Epidermal melanocyte (primary cell): ENCODE results near the gene RPP38.

Source experiments
- DNase-seq: peaks from one replicate; pipeline ENCODE4 v3.0.0; 2011; ENCODE audit warnings: low spot score; ENCODE audit not compliant: insufficient read length

Gene RPP38

DNA sequence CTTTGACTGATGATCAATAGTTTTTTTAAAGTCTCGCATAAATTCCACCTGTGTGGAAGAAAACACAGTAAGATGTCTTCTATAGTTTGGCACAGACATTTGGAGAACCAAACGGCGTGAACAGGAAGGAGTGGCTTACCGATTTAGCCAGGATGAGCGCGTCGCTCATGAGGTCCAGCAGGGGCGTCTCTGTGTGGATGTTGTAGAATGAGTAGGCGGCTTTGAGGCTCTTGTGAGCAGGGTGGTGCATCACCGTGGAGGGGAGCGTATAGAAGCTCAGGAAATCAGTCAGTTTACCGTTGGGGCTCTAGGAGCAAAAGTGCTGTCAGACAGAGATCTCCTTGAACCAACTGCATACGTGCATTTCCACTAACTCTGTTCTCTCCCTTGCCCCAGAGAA lies 15.5 kb downstream of the RPP38 start:
- DNase-seq = no peak

DNA sequence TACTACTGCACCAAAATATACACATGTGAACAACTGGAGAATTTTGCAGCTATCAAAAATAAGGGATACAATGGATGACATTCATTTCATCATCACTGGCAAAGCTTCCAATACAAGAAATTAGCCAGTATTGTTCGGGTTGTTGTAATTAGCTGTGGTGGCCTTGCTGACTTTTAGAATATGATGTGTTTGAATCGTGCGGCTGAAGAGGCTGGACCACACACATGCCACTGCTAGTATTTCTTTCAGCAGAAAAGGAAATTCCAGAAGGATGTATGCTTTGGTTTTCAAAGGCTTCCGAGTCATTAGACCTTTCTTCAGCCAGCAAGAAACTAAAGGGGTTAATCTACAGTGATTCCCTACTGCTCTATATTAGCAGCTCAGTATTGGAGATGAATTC lies 16.6 kb downstream of the RPP38 start:
- no peak for DNase-seq

DNA sequence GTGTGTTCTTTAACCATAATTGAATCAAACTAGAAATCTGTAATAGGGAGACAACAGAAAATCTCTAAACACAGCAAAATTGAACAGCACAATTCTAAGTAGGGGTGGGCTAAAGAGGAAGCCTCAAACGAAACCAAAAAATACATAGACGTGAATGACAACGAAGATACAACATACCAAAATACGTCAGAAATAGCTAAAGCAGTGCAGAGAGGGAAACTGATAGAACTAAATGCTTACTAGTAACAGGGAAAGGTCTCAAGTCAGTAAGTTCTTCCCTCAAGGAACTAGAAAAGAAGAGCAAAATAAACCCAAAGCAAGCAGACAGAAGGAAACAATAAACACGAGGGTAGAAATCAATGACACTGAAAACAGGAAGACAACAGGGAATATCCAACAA lies 19.1 kb downstream of the RPP38 start:
- no peak for DNase-seq

DNA sequence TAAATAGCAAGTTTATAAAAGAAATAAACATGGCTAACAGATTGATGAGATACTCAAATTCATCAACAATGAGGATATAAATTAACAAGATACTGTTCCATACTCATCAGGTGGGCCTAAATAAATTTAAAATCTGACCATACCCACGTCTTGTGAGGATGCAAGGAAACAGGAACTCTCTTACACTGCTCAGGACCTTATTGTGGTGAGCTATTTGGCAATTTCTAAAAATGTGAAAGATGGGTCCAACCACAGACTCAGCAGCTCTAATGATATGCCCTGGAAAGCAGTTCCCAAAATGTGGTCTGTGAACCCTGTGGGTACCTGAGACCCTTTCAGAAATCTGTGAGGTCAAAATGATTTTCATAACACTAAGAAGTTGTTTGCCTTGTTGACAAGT lies 21.5 kb downstream of the RPP38 start:
- DNase-seq = no peak

DNA sequence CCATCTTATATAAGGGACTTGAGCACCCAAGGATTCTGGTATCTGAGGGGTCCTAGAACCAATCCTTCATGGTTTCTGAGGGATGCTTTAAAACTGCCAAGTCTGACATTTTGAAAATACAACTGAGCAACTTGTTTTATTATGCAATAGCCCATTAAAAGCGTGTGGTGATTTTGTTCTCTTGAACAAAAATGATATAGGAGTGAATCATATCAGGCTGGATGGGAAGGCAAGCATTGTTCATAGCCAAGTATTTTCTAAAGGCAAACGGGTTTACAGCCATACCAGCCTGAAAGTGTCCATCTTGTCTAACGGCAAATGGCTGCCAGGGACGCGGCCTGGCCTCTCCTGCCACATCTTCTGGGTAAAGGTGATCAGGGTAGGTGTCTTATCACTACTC lies 23.4 kb downstream of the RPP38 start:
- DNase-seq = no peak

DNA sequence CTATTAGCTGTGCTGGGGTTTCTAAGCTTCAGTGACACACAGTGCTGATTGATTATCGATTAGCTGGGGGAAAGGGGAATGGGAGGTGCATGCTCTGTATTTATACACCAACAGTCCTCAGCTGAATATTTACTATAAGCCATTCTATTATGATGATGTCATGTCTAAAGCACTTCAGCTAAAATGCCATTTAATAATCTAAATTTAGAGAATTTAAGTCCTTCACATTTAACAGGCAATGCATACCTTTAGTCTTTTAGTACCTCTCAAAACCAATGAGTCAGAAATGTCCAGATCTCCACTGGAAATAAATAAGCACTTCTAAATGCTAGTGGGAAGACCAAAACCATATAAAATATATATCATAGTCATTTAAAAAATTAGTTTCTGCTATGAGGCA lies 24.6 kb downstream of the RPP38 start:
- DNase-seq = no peak

DNA sequence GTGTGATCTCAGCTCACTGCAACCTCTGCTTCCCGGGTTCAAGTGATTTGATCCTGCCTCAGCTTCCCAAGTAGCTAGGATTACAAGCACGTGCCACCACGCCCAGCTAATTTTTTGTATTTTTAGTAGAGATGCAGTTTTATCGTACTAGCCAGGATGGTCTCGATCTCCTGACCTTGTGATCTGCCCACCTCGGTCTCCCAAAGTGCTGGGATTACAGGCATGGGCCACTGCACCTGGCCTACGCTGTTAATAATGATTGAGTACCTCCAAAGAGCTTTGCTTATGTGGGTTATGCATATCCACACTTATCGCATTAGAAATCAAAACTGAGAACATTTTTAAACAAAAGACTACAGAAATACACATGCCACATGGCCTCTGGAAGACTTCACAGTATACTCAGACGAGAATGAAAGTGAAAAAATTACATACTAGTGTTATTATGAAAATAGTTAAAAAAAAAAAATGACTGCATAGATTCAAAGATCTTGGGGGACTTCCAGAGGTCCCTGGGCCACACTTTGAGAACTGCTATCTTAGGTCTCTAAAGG lies 25.4 kb downstream of the RPP38 start:
- no peak for DNase-seq

DNA sequence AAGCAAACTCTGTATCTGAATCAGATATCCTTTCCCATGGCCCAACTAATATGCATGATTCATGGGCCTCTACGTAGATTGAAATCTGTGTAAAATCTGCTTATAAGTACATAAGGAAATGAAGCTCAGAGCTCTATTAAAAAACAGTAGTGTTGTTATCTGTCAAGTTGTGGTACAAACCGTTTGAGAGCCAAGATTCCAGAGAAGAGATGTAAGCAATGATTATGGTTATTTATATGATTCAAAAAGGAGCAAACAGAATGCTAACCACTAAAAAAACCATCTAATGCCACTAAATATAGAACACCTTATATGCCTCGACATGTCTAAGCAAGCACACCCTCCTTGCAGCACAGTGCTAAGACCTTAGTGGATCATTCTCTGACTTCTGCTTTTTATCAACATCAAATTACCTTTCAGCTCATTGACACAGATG lies 26.6 kb downstream of the RPP38 start:
- no peak for DNase-seq

DNA sequence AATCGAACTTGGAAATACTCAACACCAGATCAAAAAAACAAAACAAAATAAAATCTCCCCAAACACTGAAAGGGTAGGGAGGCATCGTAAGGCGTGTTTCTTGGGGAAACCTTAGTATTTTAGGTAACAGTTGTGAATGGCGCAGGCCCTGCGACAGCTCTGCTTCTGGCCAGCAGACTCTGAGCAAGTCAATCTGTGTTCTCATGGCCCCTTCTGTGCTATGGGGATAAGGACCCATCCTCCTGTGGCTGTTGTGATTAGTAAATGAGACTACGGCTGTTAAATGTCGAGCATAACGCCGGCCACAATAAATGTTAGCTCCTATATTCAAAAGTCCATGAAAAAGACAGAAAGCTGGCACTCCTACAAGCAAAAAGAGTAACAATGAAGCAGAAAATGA lies 27.0 kb downstream of the RPP38 start:
- no peak for DNase-seq

DNA sequence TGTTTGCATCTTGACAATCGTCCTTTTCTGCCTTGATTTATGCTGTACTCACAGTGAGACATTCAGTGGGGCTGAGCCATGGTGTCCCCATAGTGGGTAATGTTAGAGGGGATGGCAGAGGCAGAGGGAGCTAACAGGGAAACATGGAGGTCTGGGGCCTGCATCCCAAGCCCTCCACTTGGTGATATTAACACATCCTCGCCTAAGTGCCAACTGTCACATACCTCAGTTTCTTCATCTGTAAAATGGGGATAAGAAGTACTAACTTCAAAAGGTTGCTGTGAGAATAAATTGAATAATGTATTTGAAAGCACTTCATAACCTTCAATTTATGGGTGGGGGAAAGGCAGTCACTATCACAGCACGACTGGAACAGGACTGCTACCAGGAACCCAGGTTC lies 27.8 kb downstream of the RPP38 start:
- DNase-seq = no peak

DNA sequence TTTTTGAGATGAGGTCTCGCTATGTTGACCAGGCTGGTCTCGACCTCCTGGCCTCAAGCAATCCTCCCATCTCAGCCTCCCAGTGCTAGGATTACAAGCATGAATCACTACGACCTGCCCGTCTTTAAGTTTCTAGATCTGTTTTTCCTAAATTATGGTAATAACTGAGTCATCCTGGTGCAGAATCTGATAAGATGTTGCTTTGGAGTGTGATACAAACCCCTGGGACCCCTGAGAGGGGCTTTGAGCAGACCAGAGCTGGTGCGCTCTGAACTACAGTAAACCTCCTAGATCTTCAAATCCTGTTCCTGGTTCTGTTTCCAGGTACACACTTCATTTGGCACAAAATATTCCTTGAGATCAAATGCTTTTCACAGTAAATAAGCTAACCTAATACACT lies 34.2 kb downstream of the RPP38 start:
- no peak for DNase-seq

DNA sequence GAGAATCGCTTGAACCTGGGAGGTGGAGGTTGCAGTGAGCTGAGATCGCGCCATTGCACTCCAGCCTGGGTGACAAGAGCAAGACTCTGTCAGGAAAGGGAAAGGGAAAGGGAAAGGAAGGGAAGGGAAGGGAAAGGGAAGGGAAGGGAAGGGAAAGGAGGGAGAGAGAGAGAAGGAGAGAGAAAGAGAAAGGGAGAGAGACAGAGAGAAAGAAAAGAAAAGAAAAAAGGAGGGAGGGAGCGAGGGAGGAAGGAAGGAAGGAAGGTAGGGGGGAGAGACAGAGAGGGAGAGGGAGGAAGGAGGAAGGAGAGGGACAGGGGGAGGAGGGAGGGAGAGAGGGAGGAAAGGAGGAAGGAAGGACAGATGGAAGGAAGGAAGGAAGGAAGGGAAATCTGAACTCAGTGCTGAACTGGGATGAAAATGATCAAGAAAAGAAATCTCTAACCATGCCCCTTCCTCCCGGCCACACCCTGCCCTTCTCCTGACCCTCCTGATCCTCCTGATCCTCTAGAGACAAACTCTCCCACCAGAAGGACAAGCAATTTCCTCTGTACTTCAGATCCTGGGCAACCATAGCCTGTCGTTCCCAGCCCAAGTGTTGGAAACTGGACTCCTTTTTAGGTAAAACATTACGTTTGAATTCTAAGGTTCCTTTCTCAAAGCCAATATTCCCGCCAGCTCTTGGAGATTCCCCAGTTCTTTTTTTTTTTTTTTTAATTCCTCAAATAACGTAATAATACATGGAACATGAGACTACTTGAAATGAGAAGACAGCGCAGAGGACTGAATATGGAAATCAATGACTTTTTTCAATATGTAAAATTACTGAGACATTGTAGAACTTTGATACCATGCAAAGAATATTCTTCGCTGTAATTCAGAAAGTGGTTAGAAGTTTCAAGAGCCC lies 39.2 kb downstream of the RPP38 start:
- DNase-seq = no peak

DNA sequence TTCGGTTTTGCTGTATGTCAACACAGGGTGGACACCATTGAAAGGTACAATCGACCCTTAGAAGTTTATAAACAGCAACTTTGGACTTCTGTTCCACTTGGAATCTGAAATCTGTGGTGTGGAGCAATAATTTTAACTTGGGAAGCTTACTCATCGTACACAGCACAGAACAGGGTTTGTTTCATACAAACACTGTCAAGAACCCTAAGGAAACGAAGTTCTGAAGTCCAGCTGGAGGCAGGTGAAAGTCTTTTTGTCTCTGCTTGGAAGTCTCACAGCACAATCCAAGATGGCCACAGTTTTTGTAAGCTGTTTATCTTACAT lies 39.8 kb downstream of the RPP38 start:
- DNase-seq = no peak

DNA sequence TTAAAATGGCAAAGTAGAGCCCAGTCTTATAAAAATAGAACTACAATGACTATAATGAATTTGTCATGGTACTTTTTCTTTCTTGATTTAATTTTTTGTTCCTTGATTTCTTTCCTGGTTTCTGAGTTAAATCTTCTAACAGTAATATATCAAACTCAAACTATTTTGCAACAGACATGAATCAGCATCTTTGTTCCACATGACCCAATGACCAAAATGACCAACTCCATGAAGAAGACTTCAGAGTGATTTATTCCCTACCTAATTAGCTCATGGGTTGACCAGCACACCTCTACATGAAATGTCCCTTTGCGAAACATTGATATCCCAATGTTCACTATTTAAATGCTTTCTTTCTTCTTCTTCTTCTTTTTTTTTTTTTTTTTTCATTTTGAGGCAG lies 40.5 kb downstream of the RPP38 start:
- DNase-seq = no peak

DNA sequence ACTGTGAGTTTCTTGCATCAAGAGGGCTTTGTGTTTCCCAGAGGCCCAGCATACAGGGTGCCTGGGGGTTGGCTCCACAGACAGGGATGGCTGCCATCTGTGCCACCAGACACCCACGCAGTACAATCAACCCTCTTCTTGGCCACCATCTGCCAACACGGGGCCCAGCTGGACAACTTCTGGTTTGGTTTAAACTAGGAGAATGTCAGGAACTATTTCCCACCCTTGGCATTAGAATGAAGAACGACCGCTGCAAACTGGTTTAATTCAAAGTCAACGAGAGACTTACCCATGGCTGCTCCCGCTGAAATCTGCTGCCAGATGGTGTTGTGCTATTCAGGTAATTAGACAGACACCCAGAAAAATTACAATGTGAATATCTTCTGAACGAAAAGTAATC lies 43.5 kb downstream of the RPP38 start:
- DNase-seq = no peak

DNA sequence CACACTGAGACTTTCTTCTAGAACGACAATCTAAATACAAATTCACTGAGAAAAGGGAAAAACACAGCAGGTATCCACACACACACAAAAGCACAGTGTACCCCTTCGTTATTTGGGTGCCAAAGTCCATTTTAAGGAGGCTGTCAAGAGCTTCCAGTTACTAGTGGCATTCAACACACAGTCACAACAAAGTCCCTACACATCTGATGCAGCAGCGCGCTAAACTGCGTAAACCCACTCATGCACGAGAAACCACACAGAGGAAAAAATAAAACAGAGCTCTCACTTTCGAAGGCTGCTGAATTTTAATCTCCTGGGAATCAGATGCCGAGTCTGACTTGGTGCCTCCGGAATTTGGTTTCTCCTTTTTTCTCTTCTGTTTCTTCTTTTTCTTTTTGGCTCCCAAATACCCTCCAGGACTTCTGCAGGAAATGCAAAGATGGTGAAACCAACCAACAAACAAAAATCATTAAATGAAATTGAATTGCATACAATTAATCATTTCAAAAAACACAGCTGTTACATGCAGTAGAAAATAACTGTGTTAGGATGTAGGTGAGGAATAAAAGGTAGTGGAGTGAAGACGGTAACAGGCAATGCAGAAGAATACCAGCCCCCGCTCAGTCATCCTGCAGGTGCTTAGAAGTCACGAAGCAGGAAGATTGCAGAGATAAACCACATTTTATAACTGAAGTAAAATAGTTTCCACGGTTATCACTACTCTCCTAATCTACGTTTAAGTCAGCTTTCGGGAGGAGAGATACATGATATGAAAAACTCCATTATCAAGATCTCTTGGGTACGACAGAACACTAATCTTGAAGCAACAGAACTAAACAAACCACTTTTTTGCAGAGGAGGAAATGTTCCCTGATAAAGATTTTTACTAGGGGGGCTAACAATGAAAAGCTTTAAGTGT lies 44.2 kb downstream of the RPP38 start:
- DNase-seq = no peak

DNA sequence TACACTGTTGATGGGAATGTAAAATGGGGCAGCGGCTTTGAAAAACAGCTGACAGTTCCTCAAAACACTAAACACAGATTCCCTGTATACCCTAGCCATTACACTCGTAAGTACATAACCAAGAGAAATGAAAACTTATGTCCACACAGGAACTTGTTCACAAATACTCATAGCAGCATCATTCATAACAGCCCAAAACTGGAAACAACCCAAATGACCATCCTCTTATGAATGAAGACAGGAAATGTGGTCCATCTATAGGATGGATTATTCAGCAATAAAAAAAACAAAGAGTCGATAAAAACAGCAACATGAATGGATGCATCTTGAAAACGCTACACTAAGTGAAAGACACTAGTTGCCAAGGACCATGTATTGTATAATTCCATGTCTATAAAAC lies 47.6 kb downstream of the RPP38 start:
- DNase-seq = no peak

DNA sequence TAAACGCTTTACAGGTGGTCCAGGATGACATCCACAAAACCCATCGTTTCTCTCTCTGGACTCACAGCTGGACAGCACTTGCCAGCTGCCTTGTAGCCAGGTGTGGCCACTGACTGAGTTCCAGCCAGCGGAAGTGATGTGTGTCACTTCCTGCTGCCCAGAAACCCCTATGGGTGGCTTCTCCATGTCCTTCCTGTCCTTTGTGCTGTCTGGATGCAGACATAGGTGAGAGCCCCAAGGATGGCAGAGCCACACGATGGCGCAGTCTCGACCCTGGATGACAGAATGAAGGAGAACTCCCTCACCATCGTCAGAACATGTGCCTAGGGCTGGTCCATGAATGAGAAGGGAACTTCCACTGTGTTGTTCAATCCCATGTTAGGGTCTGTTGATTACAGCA lies 49.2 kb downstream of the RPP38 start:
- DNase-seq = no peak

DNA sequence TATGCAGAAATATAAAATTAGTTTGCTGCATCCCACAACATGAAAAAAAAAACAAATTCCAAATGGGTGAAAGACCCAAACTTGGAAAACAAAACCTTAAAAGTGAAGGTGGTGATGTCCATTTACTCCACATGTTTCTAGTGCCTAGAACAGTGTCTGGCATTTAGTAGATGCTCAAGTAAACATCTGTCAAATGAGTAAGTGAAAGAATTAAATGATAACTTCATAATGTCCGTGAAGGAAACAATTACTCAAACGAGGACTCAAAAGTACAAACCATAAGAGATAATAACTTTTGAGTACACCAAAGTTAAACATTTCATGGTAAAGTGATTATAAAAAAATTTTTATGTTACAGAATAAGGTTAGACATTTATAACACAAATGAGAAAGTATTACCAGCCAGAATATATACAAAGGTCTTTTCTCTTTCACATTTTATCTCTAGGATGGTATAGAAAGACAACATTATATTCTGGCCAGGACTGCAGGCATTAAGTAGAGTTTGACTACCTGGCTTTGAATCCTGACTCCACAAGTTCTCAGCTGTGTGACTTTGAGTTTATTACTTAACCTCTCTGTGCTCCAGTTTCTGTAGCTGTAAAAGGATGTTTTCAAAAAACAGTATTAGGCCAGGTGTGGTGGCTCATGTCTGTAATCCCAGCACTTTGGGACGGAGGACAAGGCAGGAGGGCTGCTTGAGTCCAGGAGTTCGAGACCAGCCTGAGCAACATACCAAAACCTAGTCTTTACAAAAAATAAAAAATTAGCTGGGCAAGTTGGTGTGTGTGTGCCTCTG lies 50.6 kb downstream of the RPP38 start:
- no peak for DNase-seq

DNA sequence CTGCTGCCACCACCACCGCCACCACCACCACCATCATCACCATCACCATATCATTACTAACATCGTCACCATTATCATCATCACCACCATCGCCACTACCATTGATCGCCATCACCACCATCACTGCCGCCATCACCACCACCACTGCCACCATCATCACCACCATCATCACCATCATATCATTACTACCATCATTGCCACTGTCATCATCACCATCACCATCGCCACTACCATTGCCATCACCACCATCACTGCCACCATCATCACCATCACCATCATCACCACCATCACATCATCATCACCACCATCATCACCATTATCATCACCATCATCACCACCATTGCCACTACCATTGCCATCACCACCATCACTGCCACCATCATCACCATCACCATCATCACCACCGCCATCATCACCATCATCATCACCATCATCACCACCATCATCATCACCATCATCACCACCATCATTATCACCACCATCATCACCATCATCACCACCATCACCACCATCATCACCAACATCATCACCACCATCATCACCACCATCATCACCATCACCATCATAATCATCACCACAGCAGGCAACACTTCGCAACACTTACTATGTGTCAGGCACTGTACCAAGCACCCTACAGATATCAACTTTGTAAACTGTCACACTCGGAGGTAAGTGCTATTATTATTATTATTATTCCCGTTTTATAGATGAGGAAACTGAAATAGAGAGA lies 52.1 kb downstream of the RPP38 start:
- no peak for DNase-seq

DNA sequence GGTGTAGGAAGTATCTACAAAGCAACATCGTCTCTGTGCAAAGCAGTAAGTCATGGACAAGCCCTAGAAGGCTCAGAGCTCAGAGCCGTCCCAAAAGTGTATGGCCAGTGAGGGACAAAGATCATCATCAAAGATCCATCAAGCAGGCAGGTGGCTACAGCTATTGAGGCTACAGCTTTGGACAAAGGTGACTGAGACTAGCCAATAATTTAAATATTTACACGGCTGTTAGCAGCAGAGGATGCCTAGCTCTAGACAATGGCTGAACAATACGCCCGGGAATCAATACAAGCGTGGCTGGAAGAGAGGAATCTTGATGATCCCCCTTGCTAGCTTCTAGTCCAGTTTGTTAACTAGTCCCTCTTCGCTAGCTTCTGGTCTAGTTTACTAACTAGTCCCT lies 53.4 kb downstream of the RPP38 start:
- DNase-seq = no peak
